Activated naive CD8-positive, alpha-beta T cell treated with anti-CD3 and anti-CD28 coated beads, Interleukin-2, amount 50 U/mL, for 16 hours (primary cell): ENCODE results near the gene CEP164.

Source experiments
- DNase-seq: peaks from one replicate; pipeline ENCODE4 v3.0.0-alpha.2; 2020; ENCODE audit warnings: low read depth, low spot score

The CEP164 gene

DNA sequence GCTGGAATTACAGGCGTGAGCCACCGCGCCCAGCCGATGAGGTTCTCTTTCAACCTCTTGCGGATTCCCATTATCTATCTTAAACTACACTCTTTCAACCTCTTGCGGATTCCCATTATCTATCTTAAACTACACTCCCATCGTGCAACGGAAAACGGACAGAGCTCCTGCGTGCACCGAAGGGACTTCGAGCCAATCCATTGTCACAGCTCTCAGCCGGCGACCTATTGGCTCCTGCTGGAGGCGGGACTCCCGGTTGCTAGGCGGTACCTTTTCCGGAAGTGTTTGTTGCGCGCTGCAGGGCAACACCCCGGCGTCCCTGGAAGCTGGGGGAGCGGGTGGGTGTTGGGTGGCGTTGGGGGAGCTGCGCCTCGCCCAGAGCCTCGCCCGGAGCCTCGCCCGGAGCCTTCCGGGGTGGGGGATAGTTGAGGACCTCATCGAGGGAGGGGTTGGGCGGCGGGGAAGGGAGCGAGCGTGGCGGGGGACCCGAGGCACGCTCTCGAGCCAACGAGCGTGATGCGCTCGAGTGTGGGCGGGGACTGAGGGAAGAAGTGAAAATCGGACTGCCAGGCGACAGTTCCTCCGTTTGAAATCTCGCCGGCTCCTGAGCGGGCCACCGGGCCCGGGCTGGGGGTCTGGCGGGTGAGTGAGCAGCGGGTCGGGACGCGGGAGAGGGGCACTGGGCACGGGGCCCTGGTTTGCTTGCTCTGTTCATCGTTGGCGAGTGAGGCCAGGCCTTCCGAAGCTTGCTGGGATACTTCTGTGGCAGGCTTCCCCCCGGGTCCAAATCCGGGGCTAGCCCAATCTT lies at the start of gene CEP164:
TSS of gene CEP164 (plus strand) at position 288 of the 808 bp plus-strand sequence. CDS start 10,733 bp downstream, outside the sequence.
- peak; percentile 87 for DNase-seq

DNA sequence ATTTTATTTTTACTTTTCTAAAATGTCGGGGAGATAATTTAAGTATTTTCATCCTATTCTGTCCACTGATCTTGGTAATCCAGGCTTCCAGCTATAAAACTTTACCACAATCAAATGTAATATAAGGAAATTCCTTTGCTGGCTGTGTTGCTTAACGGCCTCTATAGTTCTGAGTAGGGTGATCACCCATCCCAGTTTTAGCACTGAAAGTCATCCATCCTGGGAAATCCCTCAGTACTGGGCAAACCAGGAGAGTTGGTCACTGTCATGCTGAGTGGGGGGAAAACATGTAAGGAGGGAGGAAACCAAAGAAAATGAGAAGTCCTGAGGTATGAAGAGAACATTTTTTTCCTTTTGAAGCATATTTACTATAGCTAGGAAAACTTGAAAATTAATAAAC lies 49.3 kb upstream of the CEP164 start:
- no peak for DNase-seq

DNA sequence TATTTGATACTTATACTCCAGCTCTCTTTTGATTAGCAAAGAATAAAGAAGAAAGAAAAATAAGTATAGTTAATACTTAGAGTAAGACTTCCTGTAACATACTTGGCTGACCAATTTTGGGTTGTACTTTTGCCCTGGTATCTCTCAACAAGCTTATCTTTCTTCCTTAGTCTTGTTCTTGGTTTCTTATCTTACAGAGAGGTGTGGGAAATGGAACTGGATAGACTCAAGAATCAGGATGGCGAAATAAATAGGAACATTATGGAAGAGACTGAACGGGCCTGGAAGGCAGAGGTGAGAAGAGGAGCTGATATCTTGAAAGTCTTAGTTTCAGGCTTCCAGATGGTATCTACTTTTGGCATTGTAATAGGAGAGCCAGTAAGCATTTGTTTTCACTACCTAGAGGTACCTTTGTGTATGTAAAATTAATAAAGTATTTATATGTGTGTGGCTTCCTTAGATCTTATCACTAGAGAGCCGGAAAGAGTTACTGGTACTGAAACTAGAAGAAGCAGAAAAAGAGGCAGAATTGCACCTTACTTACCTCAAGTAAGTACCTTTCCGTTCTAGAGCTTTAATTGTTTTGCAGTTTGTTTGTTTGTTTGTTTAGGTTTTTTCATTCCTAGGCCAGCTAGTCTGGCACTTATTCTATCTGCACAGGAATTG lies 47.8 kb upstream of the CEP164 start:
- DNase-seq: no peak

DNA sequence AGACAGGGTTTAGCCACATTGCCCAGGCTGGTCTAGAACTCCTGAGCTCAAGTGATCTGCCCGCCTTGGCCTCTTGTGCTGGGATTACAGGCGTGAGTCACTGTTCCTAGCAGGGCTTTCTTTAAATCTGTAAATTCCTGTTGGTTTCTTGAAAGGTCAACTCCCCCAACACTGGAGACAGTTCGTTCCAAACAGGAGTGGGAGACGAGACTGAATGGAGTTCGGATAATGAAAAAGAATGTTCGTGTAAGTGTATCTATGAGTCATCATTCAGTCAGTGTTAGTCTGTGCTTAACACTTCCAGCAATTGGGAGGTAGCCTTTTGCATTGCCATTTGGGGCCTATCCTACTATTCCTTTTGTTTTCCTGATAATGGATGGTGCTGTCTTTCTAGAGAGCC lies 46.5 kb upstream of the CEP164 start:
- no peak for DNase-seq

DNA sequence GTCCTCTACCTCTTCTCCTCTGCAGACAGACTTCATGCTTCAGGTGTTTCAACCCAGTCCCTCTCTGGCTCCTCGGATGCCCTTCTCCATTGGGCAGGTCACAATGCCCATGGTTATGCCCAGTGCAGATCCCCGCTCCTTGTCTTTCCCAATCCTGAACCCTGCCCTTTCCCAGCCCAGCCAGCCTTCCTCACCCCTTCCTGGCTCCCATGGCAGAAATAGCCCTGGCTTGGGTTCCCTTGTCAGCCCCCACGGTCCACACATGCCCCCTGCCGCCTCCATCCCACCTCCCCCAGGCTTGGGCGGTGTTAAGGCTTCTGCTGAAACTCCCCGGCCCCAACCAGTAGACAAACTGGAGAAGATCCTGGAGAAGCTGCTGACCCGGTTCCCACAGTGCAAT lies 45.8 kb upstream of the CEP164 start:
- DNase-seq: no peak

DNA sequence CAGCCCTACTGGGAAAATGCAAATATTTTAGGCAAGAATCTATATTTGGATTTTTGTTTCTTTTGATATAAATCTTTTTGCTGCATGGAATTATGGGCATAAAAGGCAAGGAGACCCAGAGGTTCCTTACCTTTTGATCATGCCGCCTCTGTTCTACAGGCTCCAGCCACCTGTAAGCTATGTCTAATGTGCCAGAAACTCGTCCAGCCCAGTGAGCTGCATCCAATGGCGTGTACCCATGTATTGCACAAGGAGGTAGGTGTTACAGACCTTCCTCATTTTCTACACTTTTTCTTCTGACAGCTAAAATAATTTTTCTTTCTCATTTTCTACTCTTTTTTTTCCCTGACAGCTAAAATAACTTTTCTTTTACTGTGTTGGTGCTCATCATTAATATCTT lies 44.7 kb upstream of the CEP164 start:
- DNase-seq: no peak

DNA sequence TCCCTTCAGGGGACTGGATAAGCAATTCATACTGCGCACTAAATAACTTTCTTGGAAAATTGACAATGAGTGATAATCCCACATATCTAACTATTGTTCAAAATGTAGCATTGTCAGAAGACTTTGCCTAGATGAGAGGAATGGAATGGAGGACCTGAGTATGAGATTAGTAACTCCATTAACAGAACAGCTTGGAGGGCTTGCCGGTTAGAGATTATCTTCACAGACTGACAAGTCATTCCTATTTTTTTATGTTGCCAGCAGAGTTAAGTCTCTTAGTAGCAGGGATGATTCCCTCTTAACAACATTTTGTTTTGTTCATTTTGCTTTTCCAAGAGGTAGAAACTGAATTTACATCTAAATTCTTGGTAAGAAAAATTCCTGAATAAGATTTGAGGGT lies 43.6 kb upstream of the CEP164 start:
- no peak for DNase-seq

DNA sequence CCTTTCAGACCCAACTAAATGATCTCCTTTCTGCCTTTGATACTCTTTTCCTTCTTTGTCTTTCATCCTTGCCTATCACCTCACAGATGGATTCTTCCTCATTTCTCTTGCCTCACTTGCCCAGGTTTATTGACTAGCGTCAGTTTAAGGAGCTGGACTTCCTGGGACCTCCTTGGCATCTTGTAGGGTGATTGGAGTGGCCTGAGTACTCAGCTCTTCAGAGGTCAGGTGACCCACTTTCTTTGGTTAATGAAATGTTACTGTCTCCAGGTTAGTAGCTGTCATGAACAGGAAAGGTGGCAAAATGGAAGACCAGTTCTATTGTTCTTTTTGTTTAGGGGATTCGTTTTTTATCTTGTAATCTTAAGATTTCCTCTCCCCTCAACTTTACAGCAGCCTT lies 41.1 kb upstream of the CEP164 start:
- DNase-seq: no peak

DNA sequence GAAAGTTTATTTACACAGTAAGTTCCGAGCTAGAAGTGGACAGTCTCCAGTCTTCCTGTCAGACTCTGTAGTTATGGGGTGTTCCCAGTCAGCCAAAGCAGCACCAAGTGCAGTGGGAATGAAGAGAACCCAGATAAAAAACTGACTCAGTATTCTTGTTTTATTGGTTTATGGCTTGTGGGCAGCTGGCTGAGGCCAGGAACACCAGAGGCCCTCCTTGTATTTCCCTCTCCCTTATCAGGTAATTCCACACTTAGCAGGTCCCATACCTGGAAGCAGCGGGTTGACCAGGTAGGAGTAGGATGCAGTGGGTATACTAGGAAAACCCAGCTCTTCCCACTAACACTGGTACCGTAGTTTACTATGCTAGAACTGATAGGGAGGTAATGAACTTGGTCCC lies 40.0 kb upstream of the CEP164 start:
- no peak for DNase-seq

DNA sequence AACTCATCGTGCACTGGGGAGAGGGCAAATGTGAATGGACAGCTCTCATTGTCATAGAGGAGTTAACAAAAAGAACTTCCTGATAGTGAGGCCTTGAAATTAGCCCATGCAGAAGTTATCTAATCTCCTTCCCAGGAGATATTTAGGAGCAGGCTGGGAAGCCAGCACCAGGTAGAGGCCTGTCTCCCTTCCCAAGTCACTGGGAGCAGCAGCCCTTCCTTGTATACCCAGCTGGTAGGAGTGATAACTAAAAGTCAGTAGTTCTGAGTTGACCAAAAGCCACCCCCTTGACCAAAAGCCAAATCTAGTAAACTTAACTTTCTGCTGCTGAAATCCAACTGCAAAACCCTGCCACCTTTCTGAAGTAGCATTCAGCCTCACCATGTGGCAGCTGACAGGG lies 37.9 kb upstream of the CEP164 start:
- DNase-seq: no peak

DNA sequence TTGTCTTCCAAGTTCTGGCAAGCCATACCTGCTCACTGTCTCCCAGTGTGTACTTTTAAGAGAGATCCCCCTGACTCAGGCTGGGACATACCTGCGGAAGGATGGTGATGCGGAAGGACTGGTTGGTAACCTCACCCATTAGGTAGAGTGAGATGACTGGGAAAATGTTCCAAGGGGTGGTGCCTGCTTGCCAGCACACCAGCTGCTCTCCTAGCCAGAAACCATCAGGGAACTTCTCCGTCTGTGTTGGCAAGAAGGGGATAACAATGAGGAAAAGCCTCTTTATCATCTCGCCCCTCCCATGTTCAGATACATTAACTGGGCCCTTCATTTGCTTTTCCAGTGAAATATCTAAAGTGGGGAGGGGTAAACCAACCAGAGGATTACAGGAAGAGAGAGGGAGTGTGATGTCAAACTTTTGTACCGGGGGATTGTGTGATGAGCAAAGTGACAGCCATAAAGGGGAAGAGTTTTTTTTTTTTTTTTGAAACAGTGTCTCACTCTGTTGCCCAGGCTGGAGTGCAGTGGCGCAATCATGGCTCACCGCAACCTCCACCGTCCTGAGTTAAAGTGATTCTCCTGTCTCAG lies 36.8 kb upstream of the CEP164 start, which contains the start of gene BACE1-AS:
TSS of gene BACE1-AS (plus strand) at position 538 of the 588 bp plus-strand sequence.
- DNase-seq: no peak

DNA sequence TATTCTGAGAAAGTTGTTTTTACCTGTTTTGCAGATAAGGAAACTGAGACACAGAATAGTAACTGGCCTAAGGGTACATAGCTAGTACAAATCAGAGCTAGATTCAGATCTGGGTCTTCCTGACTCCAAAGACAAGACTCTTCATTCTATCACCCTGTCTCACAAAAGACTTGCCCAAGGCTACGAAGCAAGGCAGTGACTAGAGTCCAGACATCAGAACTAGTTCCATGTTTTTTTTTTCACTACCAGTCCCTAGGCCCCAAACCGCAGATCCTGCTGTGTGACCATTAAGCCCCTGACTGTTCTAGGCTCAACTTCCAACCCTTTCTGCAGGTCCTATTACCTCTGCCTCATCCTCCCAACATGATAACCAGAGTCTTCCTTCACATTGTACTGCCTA lies 35.0 kb upstream of the CEP164 start:
- DNase-seq: no peak

DNA sequence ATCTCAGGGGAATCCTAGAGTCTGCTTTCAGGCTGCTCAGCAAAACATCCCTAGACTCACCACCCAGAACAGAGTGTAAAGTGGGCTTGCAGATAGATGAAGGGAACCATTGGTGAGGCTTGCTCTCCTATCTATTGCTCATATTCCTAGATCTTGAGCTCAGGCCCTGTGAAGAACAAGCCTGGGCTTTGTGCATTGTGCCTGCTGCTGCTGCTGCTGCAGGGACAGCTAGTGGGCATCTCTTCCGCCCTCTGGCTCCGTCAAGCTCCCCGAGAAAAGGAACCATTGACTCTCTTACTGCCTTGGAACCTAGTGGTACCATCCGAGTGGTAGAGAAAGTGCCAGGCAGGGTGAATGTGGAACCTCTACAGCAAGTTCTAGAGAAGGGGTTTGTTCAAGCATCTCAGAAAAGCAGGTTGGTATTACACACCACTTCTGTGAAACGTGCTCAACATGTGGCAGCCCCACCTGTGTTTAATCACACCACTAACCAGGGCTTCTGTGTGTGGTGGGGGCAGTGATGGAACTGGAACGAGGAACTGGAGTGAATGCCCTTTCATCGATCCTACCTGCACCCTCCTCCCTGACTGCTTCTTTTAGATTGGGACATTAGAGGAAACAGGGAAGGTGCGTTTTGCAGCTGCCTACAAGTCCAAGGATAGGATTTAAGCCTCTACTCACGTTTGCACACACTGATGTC lies 32.1 kb upstream of the CEP164 start:
- DNase-seq: no peak

DNA sequence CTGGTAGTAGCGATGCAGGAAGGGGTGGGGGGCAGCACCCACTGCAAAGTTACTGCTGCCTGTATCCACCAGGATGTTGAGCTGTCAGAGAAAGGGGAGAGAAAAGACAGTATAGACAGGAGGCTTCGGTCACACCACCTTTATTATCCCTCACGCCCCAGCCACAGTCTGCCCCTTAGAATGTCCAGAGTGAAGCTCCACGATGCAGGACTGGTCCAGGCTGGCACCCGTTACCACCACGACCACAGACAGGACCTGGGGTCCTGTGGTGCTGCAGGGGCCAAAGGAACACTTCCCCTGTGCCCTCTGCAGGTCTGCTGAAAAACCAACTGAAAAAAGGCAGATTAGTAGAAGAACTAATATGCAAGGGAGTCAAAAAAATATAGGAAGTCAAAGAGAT lies 30.8 kb upstream of the CEP164 start:
- DNase-seq: no peak

DNA sequence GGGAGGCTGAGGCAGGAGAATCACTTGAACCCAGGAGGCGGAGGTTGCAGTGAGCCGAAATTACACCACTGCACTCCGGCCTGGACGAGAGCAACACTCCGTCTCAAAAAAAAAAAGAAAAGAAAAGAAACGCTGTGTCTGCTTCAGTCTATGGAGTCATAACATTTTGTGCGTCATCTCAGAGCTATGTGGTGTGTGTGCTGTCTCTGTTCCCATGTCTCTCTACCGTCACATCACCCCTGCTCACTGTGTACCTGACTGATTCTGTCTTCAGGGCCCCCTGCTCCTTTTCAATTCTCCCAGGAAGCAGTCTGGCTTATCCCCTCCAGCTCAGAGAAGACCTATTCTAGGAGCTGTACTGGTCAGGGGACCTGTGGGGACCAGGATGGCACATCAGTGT lies 29.5 kb upstream of the CEP164 start:
- no peak for DNase-seq

DNA sequence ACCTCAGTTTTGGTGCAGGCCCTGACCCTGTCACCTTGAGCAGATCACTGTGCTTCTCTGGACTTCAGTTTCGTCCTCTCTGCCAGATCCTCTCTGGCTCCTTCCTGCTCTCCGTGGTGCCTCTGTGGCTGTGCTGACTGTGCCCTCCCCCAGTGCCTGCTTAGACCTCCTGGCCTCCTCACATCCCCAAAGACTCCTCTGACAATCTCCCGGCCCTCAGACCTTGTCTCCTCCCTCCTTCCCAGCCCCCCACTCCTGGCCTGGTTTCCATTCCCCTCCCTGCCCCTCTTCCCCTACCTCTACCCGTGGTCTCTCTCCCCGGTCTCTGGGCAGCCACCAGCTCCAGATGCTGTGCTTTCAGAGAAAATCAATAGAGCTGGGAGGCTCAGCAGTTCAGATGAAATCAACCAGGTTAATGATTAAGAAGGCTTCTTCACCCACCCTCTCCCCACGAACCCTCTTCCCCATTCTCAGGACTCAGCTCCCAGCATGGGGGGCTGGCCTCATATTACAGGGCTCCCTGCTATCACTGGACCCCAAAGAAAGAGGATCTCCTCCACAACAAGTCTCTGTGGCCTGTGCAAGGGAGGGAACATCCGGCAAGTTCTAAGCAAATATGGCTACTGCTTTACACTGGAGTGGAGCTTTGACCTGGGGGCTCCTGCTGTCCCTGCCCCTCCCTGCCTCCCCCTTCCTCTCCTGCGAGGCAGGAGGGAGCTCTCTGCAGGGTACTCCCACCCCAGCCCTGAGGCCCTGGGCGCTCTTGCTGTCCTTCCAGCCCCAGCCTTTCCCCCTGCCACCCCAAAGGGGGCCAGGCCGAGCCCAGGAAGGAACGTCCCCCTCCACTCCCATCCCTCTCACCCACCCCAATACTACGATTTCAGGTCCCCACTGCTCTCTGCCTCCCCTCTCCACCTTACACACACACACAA lies 28.0 kb upstream of the CEP164 start:
- DNase-seq: no peak

DNA sequence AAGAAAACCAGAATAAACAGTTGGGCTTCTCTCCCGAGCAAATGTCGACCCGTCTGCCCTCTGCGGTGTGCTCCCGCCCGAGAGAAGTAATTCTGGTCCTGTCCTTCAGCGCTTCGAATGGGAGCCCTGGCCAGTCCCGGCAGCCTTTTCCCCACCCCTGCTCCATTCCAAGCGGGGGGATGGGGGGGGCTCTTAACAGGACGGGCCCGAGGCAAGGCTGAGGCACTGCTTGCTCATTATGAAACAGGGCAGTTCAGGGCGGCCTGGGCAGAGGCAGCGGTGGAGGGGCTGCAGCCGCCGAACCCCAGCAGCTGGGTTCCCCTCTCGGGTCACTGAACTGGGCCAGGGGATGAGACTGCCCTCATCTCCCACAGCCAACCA lies 27.4 kb upstream of the CEP164 start:
- DNase-seq: no peak

DNA sequence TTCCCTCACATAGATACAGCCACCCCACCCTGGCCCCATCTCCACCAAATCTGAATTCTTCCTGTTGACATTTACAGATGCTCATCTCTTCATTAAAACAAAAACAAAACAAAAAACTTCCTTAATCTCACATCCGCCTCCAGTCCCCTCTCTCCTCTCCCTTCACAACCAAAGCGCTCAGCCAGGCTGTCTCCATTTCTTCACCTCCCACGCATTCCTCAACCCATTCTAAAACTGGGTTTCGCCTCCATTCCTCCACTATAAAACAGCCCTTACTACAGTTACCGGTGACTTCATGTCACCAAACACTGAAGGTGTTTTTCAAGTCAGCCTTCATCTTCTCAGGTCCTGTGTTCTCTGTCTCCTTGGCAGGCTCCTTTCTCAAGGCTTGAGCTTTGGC lies 26.9 kb upstream of the CEP164 start:
- DNase-seq: no peak

DNA sequence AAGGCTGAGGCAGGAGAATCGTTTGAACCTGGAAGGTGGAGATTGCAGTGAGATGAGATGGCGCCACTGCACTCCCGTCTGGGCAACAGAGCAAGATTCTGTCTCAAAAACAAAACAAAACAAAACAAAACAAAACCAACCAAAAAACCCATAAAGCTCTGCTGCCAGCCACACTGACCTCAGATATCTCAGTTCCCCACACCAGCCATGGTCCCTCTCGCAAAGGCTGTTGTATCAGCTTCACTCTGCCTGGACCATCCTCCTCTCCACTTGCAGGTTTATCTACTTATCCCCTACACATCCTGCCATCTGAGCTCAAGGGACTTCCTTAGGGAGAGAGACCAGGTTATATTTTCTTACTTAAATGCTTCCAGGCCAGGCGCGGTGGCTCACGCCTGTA lies 25.4 kb upstream of the CEP164 start:
- no peak for DNase-seq

DNA sequence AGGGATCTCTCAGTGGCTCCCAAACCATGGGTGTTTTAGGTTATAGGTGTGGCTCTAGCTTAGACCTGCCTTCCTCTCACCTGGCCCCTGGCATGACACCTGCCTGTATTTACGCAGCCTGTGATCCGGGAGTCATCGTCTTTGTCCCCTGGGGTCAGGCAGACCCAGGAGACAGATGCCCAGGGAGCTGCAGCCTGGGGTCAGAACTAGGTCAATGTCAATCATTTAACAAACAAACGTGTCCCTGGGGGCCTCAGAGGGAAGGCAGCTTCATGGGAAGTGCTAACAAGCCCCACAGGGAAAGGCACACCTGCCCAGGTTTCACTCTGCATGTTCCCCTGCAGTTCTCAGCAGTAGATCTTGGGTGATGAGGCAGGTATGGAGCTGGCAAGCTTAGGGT lies 24.6 kb upstream of the CEP164 start:
- DNase-seq: no peak

DNA sequence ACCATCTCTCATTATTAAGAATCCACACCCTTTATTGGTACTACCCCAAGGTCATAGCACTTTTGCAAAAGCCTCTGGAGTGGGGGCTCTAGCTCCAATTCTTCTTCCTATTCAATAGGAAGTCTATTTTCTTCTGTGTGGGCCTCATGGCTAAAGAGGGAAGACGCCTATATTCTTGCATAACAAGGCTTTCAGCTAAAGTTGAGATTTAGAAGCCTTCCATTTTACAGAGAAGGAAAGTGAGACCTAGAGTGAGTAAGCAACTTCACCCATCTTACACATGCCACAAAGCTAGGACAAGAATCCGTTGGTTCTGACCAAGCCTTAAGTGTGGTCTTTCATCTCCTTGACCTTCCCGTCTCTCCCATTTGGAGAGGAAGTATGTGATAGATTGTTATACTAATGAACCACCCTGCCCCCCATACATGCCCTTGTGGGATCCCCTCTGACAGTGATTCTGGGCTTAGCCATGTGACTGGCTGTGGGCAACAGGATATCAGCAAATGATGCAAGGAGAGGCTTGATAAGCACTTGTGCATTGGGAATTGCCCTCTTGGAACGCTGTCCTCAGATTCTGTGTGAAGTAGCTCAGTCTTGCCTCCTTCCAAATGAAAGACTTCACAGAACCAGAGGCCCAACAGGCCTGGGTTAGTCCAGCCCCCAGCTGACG lies 23.9 kb upstream of the CEP164 start:
- no peak for DNase-seq
